Ishikawa (cell line): Measurements from ENCODE around the gene STPG4.

Experiments used
- CEBPB ChIP-seq: IDR thresholded peaks from 2 replicates; pipeline ENCODE4 v1.6.1; 2012
- CREB1 ChIP-seq: IDR thresholded peaks from 2 replicates; pipeline ENCODE4 v1.6.1; 2012; ENCODE audit warnings: low read depth
- EP300 ChIP-seq: IDR thresholded peaks from 2 replicates; pipeline ENCODE4 v1.6.1; 2012; ENCODE audit warnings: borderline replicate concordance
- FOXM1 ChIP-seq: IDR thresholded peaks from 2 replicates; pipeline ENCODE4 v1.6.1; 2012; ENCODE audit warnings: low read depth, borderline replicate concordance
- NFIC ChIP-seq: IDR thresholded peaks from 2 replicates; pipeline ENCODE4 v1.6.1; 2012
- RAD21 ChIP-seq: IDR thresholded peaks from 2 replicates; pipeline ENCODE4 v1.6.1; 2012; ENCODE audit warnings: low read depth
- TAF1 ChIP-seq: IDR thresholded peaks from 2 replicates; pipeline ENCODE4 v1.6.1; 2012; ENCODE audit warnings: low read depth, mild to moderate bottlenecking
- ZBTB7A ChIP-seq: IDR thresholded peaks from 2 replicates; pipeline ENCODE4 v1.6.1; 2012; ENCODE audit warnings: low read depth
- TF ChIP-seq, protein P1 (sequence below): IDR thresholded peaks from 2 replicates; pipeline ENCODE4 v1.6.1; 2012

DNA sequence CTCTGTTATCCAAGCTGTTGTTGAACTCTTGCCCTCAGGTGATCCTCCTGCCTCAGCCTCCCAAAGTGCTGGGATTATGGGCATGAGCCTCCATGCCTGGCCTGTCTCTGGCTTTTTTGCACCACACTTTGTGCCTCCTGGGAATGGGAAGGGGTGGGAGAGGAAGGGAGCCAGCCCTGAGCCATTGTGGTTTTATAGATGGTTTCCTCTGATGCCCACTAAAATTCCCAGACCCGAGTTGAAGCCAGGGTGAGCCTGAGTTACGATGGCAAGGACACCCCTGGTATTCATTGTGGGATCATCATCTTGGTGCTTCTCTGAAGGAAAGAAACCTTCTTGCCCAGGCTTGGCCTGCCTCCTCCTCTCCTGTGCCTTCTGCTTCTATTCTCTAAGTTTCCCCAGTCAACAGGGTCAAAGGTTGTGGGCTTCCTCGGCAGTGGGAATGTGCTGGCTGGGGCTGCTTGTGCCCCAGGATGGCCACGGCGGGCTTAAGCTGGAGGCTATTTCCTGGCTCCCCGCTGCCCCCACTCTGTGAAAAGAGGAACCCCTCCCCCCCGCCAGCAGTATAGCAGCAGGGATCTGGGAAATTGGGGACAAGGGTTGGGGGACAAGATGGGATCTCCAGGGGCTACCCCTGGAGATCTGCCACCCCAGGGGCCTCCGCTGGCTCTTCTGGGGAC, 106.2 kb downstream of the STPG4 start:
- TF ChIP-seq NFIC: no peak
- TF ChIP-seq, protein P1, sequence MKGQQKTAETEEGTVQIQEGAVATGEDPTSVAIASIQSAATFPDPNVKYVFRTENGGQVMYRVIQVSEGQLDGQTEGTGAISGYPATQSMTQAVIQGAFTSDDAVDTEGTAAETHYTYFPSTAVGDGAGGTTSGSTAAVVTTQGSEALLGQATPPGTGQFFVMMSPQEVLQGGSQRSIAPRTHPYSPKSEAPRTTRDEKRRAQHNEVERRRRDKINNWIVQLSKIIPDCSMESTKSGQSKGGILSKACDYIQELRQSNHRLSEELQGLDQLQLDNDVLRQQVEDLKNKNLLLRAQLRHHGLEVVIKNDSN: no peak
- no peak for TF ChIP-seq TAF1
- no peak for TF ChIP-seq RAD21
- no peak for TF ChIP-seq CREB1
- no peak for TF ChIP-seq EP300
- TF ChIP-seq CEBPB: no peak
- no peak for TF ChIP-seq ZBTB7A
- TF ChIP-seq FOXM1: no peak
